Cortex of kidney (tissue), 1 donor: ENCODE data around the gene CAPSL.
"Not testable (repeated sequence)": the region's sequence is repeated elsewhere in the genome, so short reads cannot be mapped to it uniquely, and the experiment has no call there.

Experiments used
- DNase-seq: peaks from one replicate; lab custom pipeline; 2025; lab: John Stamatoyannopoulos, UW

The CAPSL gene

GRCh38 chr5:35876454-35876853, 62.0 kb downstream of the CAPSL start:
- no peak for DNase-seq

- no peak for DNase-seq
These were observed 67.8 kb downstream of the CAPSL start for GRCh38 chr5:35870605-35871004.

- no peak for DNase-seq
These were observed 68.6 kb downstream of the CAPSL start for GRCh38 chr5:35869685-35870277.

GRCh38 chr5:35867998-35868397, 70.4 kb downstream of the CAPSL start:
- no peak for DNase-seq

- DNase-seq = no peak
These were observed 75.3 kb downstream of the CAPSL start for GRCh38 chr5:35863159-35863558.

GRCh38 chr5:35862126-35862525, 76.3 kb downstream of the CAPSL start:
- DNase-seq = no peak

GRCh38 chr5:35861718-35862117, 76.7 kb downstream of the CAPSL start:
- no peak for DNase-seq

- DNase-seq = no peak
These were observed 77.7 kb downstream of the CAPSL start for GRCh38 chr5:35860686-35861085.

GRCh38 chr5:35859101-35859661, 79.2 kb downstream of the CAPSL start:
- no peak for DNase-seq

GRCh38 chr5:35857606-35858205, 80.7 kb downstream of the CAPSL start:
- DNase-seq = no peak

- no peak for DNase-seq
These were observed 81.6 kb downstream of the CAPSL start, which contains the start of gene IL7R for GRCh38 chr5:35856765-35857351. Gene IL7R, plus strand, starts transcription at chr5:35856891. Its CDS starts 87 bp downstream, at chr5:35856978.

- DNase-seq = not testable (repeated sequence)
These were observed 82.1 kb downstream of the CAPSL start for GRCh38 chr5:35856186-35856764.

- no peak for DNase-seq
These were observed 83.2 kb downstream of the CAPSL start for GRCh38 chr5:35855187-35855586.
